ENCODE measurements around the gene MYL7. TPM values are rescaled to one million over a fixed set of nuclear protein-coding genes. Genes with fewer than 3 reads are reported as not detected.

MYL7 gene
- total and polyA plus RNA-seq, 2 of the 13 experiments (the other 11 are each of a cell fraction or from before 2014, with no cell fraction given), result 1.8 TPM; not detected in 1

- Histone ChIP-seq H3K9ac (ENCODE audit: insufficient read depth, low read depth, low read length) (no peak overlapping the region), H3K79me2 (ENCODE audit: insufficient read depth, low read length) (no peaks in the 10 kb centered on the region), H3K36me3 (replicated peaks in 1 of 2; ENCODE audit: control insufficient read depth in 1 of 2, insufficient read depth in 2 of 2, low read length in 2 of 2) (peaks cover 19 to 36% of the 10 kb centered on the region in 2 experiments; a peak in 4 of 5 replicates), H2AFZ (ENCODE audit: low read length) (no peak overlapping the region), H3K4me2 (ENCODE audit: low read depth, low read length) (no peak overlapping the region), H3K27me3 (ENCODE audit: control insufficient read depth in 1 of 2, insufficient read depth in 2 of 2, low read length in 2 of 2) (peaks cover 0 to 5% of the 10 kb centered on the region in 2 experiments; a peak in 1 of 5 replicates), H3K4me3 (replicated peaks in 1 of 3; ENCODE audit: insufficient read depth in 1 of 3, low read depth in 2 of 3, low read length in 3 of 3) (no peak overlapping the region), H4K20me1 (ENCODE audit: insufficient read depth, low read length) (no peaks in the 10 kb centered on the region), H3K9me3 (ENCODE audit: low read length) (no peaks in the 10 kb centered on the region), H3K4me1 (ENCODE audit: insufficient read depth, low read length) (no peaks in the 10 kb centered on the region), H3K27ac (ENCODE audit: extremely low read length, insufficient read depth, low read length) (no peak overlapping the region)
- TF ChIP-seq THRA (CRISPR knock-in tag; IDR thresholded peaks at IDR 0.05; ENCODE audit: borderline replicate concordance), result no peak
- no peak for TF ChIP-seq PAF1 (CRISPR knock-in tag; IDR thresholded peaks at IDR 0.05)
- TF ChIP-seq ZNF644 (CRISPR knock-in tag; IDR thresholded peaks at IDR 0.05; ENCODE audit: low read depth), result no peak
- TF ChIP-seq GTF2F1 (IDR thresholded peaks at IDR 0.05; ENCODE audit: low read length), result no peak
- TF ChIP-seq SAFB2 (CRISPR knock-in tag; IDR thresholded peaks at IDR 0.05; ENCODE audit: borderline replicate concordance, low read depth), result no peak
- TF ChIP-seq ZNF44 (CRISPR knock-in tag; IDR thresholded peaks at IDR 0.05), result no peak
- no peak for TF ChIP-seq KMT2A (CRISPR knock-in tag; IDR thresholded peaks at IDR 0.05)
- no peak for TF ChIP-seq JUN (CRISPR knock-in tag; IDR thresholded peaks at IDR 0.05)
- no peak for TF ChIP-seq EHMT2 (IDR thresholded peaks at IDR 0.05; ENCODE audit: borderline replicate concordance, low read depth, low read length)
- TF ChIP-seq ZNF709 (CRISPR knock-in tag; IDR thresholded peaks at IDR 0.05), result no peak
- TF ChIP-seq ZNF574 (CRISPR knock-in tag; IDR thresholded peaks at IDR 0.05), result no peak
- TF ChIP-seq GLI4 (CRISPR knock-in tag; IDR thresholded peaks at IDR 0.05; ENCODE audit: borderline replicate concordance), result no peak
- TF ChIP-seq NFAT5 (CRISPR knock-in tag; IDR thresholded peaks at IDR 0.05), result no peak
- BruUV-seq (replicated peaks), result no TSS peak
- in situ Hi-C loops (cut with HindIII; ENCODE audit: extremely low pct_ligation_motif_present, low pct_unique_long_range_greater_than_20kb), result no loop called here
- FAIRE-seq, result no peak
- intact Hi-C loops (cut with micrococcal nuclease; ENCODE audit: unreplicated experiment), result no loop called here
- CTCF ChIA-PET (ENCODE audit: low intra/inter-chr PET ratio, low total read pairs), result no interaction called here
- ATAC-seq, result no peak
- POLR2A ChIA-PET, result interaction anchor here (0.7 to 1.0 kb wide), 2 partner anchors 9 to 26 kb away, joined by 3 to 5 read pairs; partner anchors contain the start of gene POLD2
- WGBS (ENCODE audit: low lambda C conversion rate), result 64% methylated on average over 2 of the region's 12 CpGs
- DNase-seq (ENCODE audit: low spot score), result no peak
These were observed 26.4 kb downstream of the MYL7 start for GRCh38 chr7:44114586-44115310.
